BE2C (cell line): Measurements from ENCODE around the gene LAMC2.
"Not testable (repeated sequence)": the region's sequence is repeated elsewhere in the genome, so short reads cannot be mapped to it uniquely, and the experiment has no call there.

Source experiments
- DNase-seq: peaks from one replicate; pipeline ENCODE4 v3.0.0-alpha.2; 2020
- H3K27me3 ChIP-seq: fragments of 250-450 bp; sonication (Bioruptor Pico); 2 replicates; pipeline ENCODE4 v1.5.1; 2020; ENCODE audit warnings: mild to moderate bottlenecking
- H3K36me3 ChIP-seq: fragments of 250-450 bp; sonication (Bioruptor Pico); 2 replicates; pipeline ENCODE4 v1.5.1; 2020; ENCODE audit warnings: mild to moderate bottlenecking
- H3K4me1 ChIP-seq: fragments of 250-450 bp; sonication (Bioruptor Pico); 2 replicates; pipeline ENCODE4 v1.5.1; 2020
- H3K4me3 ChIP-seq: 2 replicates; pipeline ENCODE4 v1.5.1; 2011; ENCODE audit warnings: low read depth, low read length
- H3K9me3 ChIP-seq: fragments of 250-450 bp; sonication (Bioruptor Pico); 2 replicates; pipeline ENCODE4 v1.5.1; 2020
- CTCF ChIP-seq: IDR thresholded peaks from 2 replicates; pipeline ENCODE4 v1.5.1; 2012; ENCODE audit warnings: mild to moderate bottlenecking, low read depth, low read length

LAMC2 gene

GRCh38 chr1:183143576-183144315, 42.3 kb upstream of the LAMC2 start:
- H3K4me3 ChIP-seq = no peak overlapping the region
- no peaks in the 10 kb centered on the region for H3K4me1 ChIP-seq
- TF ChIP-seq CTCF = no peak
- H3K27me3 ChIP-seq = no peaks in the 10 kb centered on the region
- peaks cover 16% of the 10 kb centered on the region for H3K36me3 ChIP-seq
- no peaks in the 10 kb centered on the region for H3K9me3 ChIP-seq
- no peak for DNase-seq

- no peaks in the 10 kb centered on the region for H3K27me3 ChIP-seq
- H3K4me1 ChIP-seq = no peaks in the 10 kb centered on the region
- DNase-seq = no peak
- H3K9me3 ChIP-seq = no peaks in the 10 kb centered on the region
- H3K4me3 ChIP-seq = no peak overlapping the region
- H3K36me3 ChIP-seq = peaks cover 16% of the 10 kb centered on the region
- no peak for TF ChIP-seq CTCF
Measured at GRCh38 chr1:183144752-183145151, 41.3 kb upstream of the LAMC2 start.

GRCh38 chr1:183147735-183148134, 38.3 kb upstream of the LAMC2 start:
- Histone ChIP-seq H3K36me3 (peaks cover 7% of the 10 kb centered on the region), H3K4me1 (no peaks in the 10 kb centered on the region), H3K4me3 (no peak overlapping the region), H3K9me3 (no peaks in the 10 kb centered on the region), H3K27me3 (no peaks in the 10 kb centered on the region)
- TF ChIP-seq CTCF = no peak
- no peak for DNase-seq

GRCh38 chr1:183148599-183148998, 37.5 kb upstream of the LAMC2 start:
- H3K36me3 ChIP-seq = peaks cover 3% of the 10 kb centered on the region; the same call in 1 of the 2 replicates
- H3K9me3 ChIP-seq = no peaks in the 10 kb centered on the region
- no peak overlapping the region for H3K4me3 ChIP-seq
- TF ChIP-seq CTCF = no peak
- DNase-seq = no peak
- H3K27me3 ChIP-seq = no peaks in the 10 kb centered on the region
- H3K4me1 ChIP-seq = no peaks in the 10 kb centered on the region

- TF ChIP-seq CTCF = no peak
- Histone ChIP-seq H3K9me3 (no peaks in the 10 kb centered on the region), H3K36me3 (0 out of 2 replicates have a peak, but pooled peaks cover 3% of the 10 kb centered on the region), H3K27me3 (no peaks in the 10 kb centered on the region), H3K4me1 (no peaks in the 10 kb centered on the region), H3K4me3 (no peak overlapping the region)
- DNase-seq = no peak
Measured at GRCh38 chr1:183149273-183149672, 36.8 kb upstream of the LAMC2 start.

- H3K36me3 ChIP-seq, DNase-seq, H3K4me3 ChIP-seq, H3K4me1 ChIP-seq, H3K27me3 ChIP-seq, H3K9me3 ChIP-seq: not testable (repeated sequence)
Measured at GRCh38 chr1:183150032-183150431, 36.0 kb upstream of the LAMC2 start.

- Histone ChIP-seq H3K4me3 (no peak overlapping the region), H3K27me3 (no peaks in the 10 kb centered on the region), H3K36me3 (no peaks in the 10 kb centered on the region), H3K4me1 (no peaks in the 10 kb centered on the region), H3K9me3 (no peaks in the 10 kb centered on the region)
- TF ChIP-seq CTCF = no peak
- no peak for DNase-seq
Measured at GRCh38 chr1:183150445-183150844, 35.6 kb upstream of the LAMC2 start.
